ENCODE measurements around the gene ARPC1B.

GRCh38 chr7:99392659-99393354 is 18.3 kb downstream of the ARPC1B start:
- TF ChIP-seq, protein P1, sequence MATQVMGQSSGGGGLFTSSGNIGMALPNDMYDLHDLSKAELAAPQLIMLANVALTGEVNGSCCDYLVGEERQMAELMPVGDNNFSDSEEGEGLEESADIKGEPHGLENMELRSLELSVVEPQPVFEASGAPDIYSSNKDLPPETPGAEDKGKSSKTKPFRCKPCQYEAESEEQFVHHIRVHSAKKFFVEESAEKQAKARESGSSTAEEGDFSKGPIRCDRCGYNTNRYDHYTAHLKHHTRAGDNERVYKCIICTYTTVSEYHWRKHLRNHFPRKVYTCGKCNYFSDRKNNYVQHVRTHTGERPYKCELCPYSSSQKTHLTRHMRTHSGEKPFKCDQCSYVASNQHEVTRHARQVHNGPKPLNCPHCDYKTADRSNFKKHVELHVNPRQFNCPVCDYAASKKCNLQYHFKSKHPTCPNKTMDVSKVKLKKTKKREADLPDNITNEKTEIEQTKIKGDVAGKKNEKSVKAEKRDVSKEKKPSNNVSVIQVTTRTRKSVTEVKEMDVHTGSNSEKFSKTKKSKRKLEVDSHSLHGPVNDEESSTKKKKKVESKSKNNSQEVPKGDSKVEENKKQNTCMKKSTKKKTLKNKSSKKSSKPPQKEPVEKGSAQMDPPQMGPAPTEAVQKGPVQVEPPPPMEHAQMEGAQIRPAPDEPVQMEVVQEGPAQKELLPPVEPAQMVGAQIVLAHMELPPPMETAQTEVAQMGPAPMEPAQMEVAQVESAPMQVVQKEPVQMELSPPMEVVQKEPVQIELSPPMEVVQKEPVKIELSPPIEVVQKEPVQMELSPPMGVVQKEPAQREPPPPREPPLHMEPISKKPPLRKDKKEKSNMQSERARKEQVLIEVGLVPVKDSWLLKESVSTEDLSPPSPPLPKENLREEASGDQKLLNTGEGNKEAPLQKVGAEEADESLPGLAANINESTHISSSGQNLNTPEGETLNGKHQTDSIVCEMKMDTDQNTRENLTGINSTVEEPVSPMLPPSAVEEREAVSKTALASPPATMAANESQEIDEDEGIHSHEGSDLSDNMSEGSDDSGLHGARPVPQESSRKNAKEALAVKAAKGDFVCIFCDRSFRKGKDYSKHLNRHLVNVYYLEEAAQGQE (IDR thresholded peaks at IDR 0.05) = no peak
- TF ChIP-seq, protein P2, sequence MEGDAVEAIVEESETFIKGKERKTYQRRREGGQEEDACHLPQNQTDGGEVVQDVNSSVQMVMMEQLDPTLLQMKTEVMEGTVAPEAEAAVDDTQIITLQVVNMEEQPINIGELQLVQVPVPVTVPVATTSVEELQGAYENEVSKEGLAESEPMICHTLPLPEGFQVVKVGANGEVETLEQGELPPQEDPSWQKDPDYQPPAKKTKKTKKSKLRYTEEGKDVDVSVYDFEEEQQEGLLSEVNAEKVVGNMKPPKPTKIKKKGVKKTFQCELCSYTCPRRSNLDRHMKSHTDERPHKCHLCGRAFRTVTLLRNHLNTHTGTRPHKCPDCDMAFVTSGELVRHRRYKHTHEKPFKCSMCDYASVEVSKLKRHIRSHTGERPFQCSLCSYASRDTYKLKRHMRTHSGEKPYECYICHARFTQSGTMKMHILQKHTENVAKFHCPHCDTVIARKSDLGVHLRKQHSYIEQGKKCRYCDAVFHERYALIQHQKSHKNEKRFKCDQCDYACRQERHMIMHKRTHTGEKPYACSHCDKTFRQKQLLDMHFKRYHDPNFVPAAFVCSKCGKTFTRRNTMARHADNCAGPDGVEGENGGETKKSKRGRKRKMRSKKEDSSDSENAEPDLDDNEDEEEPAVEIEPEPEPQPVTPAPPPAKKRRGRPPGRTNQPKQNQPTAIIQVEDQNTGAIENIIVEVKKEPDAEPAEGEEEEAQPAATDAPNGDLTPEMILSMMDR (IDR thresholded peaks at IDR 0.05; ENCODE audit: low read depth, low read length, missing input control) = peak; percentile 0
- no peak for TF ChIP-seq TAF1 (conservative IDR thresholded peaks at IDR 0.05)
- TF ChIP-seq MAX (IDR thresholded peaks at IDR 0.05) = no peak
- no peak for TF ChIP-seq FOXA1 (IDR thresholded peaks at IDR 0.05)
- no peak for TF ChIP-seq GABPA (IDR thresholded peaks at IDR 0.05 in 1 of 2, conservative IDR thresholded peaks at IDR 0.05 in 1 of 2)
- no peak for TF ChIP-seq EGR1 (IDR thresholded peaks at IDR 0.05; ENCODE audit: low read depth in 2 of 2)
- no peak for TF ChIP-seq JUND (IDR thresholded peaks at IDR 0.05)

Measured in liver (tissue), 3 donors.